Inflammatory macrophage treated with lipopolysaccharide for 4 hours (primary cell): ENCODE data around the gene STAT6.
A peak's percentile ranks its signal among the peaks of the same experiment; 100 is the strongest.

Experiments used
- DNase-seq: peaks from one replicate; pipeline ENCODE4 v3.0.0-alpha.2; 2020

STAT6 gene, protein sequence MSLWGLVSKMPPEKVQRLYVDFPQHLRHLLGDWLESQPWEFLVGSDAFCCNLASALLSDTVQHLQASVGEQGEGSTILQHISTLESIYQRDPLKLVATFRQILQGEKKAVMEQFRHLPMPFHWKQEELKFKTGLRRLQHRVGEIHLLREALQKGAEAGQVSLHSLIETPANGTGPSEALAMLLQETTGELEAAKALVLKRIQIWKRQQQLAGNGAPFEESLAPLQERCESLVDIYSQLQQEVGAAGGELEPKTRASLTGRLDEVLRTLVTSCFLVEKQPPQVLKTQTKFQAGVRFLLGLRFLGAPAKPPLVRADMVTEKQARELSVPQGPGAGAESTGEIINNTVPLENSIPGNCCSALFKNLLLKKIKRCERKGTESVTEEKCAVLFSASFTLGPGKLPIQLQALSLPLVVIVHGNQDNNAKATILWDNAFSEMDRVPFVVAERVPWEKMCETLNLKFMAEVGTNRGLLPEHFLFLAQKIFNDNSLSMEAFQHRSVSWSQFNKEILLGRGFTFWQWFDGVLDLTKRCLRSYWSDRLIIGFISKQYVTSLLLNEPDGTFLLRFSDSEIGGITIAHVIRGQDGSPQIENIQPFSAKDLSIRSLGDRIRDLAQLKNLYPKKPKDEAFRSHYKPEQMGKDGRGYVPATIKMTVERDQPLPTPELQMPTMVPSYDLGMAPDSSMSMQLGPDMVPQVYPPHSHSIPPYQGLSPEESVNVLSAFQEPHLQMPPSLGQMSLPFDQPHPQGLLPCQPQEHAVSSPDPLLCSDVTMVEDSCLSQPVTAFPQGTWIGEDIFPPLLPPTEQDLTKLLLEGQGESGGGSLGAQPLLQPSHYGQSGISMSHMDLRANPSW

DNA sequence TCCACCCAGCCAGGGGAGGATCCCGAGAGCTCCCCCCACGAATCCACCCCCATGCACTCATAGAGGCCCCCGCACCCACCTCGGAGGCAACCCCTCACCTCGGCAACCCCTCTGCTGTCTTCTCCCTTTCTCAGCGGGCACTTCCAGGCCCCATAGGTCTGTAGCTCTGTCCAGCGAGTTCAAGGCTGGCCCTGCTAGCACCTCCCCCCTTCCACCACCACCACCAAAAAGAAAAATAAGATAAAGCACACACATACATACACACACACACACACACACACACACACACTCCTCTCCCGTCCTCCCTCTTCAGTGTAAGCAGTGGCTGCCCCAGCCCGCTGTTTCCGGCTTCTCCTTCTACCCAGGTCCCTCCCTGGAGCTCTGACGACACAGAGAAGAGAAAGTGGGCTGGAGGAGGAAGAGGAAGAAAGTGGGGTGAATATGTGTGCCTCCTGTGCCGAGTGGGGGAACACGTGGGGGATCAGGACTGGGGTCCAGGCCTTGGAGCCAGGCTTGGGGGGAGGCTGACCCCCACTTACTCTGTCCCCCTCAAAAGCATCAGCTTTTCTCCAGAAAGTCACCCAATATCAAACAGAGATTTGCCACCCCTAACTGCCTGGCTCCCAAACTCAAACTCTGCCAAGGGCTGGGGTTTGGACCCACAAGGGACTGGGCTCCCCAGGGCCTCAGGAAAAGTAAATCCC lies at the start of gene STAT6:
Gene STAT6, minus strand, starts transcription at position 332 of the 704 bp plus-strand sequence. CDS start 3,084 bp downstream, outside the sequence.
- peak; percentile 94 for DNase-seq

DNA sequence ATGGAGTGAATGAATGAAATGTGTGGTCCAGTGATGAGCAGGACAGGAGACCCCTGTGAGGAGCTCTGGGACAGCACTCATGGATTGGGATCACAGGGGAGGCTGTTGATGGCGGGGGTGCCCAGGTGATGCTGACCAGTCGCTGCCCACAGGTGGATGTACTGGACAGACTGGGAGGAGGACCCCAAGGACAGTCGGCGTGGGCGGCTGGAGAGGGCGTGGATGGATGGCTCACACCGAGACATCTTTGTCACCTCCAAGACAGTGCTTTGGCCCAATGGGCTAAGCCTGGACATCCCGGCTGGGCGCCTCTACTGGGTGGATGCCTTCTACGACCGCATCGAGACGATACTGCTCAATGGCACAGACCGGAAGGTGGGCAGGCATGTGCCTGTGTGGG lies 49.6 kb upstream of the STAT6 start:
- DNase-seq: no peak

DNA sequence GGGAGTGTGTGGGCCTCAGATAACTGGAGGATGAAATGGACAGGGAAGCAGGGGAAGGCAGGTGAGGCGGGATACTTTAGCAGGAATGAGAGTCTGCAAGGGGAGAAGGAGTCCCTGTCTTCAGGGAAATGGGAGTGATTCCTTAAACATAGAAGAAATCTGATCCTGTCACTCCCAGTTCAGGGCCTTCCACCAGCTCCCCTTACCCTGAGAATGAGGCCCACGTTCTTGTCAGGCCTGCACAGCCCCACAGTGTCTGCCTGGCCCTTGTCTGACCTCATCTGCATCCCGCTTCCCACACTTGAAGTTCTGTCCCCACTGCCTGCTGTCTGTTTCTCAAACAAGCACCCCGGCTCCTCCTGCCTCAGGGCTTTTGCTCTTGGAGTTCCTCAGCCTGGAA lies 48.9 kb upstream of the STAT6 start:
- DNase-seq: no peak

DNA sequence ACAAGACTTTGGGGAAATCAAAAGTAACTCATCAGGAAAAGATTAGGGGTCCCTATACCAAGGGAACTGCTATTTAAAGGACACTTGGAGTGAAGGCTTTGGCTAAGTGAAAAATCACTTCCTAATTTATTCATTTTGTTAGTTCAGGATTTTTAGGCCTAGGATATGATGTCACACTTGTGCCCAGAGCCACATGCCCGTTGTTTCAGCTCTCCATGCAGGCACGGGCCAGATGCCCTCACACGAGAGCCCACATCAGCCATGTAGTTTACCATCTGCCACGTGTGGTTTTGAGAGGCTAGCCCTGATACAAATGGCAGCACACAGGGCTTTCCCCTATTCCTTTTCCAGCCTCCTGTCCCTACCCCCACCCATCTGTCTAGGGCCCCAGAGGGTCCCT lies 48.1 kb upstream of the STAT6 start:
- DNase-seq: peak; percentile 43

DNA sequence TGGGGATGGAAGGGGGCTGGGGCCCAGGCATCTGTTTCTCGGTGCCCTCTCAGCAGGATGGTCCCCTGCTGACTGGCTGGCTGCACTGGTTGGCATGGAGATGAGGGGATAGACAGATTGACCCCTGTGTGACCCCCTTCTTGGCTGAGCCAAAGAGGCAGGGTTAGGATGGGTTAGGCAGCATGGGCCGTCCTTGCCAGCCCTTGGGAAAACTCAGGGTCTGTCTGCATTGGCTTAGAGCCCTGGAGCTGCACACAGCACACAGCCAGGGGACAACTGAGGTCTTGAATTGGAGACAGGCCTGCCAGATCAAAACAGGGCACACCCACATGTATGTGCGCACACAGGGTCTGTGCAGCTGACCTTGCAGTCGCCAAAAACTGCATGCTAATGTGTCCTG lies 47.5 kb upstream of the STAT6 start:
- DNase-seq: no peak

DNA sequence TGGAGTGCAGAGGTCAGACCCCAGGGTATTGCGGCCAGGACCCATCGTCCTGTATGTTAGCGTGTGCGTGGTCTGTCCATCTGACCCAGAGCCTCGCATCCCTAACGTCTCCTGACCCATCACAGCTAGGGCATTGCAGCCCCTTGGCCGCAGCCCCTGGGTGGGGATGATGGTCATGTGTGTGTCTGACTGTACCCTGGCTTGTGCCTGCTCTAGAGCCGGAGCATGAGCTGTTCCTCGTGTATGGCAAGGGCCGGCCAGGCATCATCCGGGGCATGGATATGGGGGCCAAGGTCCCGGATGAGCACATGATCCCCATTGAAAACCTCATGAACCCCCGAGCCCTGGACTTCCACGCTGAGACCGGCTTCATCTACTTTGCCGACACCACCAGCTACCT lies 47.0 kb upstream of the STAT6 start:
- no peak for DNase-seq

DNA sequence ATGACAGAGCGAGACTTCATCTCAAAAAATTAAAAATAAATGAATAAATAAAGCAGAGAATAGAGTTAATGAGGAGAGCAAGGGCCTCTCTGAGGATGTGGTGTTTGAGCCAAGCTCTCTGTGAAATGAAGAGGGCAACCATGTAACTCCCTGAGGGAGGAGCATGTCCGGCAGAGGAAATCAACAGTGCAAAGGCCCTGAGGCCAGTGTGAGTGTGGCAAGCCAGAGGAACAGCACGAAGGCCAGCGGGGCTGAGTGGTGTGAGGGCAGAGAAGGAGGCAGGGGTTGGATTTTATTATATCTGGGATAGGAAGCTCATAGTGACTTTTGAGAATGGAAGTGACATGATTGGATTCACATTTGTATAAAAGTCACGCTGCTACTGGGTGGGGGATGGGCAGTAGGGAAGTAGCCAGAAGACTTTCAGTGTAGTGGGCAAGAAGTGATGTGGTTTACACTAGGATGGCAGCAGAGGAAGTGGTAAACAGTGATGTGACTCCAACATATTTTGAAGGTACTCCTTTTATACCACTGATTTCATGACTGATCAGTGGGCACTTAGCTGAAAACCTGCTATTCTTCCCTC lies 46.5 kb upstream of the STAT6 start:
- peak; percentile 81 for DNase-seq

DNA sequence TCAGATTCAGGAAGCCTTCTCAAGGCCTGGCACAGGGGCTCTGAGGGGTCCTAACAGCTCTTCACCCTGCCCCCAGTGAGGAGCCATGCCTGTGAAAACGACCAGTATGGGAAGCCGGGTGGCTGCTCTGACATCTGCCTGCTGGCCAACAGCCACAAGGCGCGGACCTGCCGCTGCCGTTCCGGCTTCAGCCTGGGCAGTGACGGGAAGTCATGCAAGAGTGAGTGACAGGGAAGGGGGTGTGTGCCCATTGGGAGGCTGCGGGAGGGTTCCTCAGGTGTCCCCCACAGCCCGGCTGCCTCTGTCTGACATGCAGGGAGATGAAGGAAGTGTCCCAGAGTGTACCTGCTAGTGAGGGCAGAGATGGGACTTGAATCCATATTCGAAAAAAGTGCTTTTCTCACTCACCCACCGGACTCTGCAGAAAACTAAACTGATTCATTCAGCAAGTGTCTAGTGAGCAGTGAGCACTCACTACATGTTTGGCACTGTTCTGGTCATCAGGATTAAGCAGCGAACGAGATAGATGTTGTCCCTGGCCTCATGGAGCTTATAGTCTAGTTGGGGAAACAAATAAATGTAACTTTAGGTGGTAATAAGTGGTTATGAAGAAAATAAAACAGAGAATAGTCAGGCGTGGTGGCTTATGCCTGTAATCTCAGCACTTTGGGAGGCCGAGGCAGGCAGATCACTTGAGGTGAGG lies 45.7 kb upstream of the STAT6 start:
- peak; percentile 54 for DNase-seq

DNA sequence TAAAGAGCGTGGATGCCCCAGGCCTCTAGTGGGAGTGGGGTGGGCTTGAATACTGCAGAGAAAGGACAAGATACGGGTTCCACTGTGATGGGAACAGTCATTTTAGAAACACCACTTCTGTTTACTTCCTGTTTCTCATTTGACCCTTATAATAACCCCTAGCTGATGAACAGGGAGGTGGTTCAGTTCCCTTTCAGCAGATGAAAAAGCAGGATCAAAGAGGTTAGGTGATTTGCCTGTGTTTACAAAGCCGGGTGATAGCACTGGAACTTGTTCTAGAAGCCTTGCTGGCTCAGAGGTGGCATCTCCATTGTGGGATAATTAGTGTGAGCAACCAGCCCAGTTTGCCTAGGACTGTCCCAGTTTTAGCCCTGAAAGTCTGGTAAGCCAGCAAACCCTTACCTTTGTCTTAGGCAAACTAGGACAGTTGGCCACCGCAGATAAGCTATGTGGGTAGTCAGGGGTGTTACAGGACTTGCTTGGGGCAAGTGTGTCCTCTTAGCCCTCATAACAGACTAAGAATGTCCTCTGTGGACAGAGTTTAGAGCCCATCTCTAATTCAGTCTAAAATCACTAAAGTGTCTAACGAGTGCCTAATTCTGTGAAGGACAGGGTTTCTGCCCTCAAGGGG lies 43.8 kb upstream of the STAT6 start:
- peak; percentile 37 for DNase-seq

DNA sequence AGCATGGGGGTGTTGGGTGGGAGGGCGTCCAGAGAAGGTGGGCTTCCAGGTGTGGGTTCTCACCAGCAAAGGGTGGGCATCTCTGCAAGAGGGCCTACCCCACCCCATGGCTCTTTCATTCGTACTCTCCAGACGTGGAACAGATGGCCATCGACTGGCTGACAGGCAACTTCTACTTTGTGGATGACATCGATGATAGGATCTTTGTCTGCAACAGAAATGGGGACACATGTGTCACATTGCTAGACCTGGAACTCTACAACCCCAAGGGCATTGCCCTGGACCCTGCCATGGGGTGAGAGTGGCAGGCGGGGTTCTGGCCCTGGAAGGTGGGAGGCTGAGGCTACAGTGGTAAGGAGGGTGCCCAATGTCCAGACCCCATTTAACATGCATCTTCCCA lies 42.9 kb upstream of the STAT6 start:
- no peak for DNase-seq

DNA sequence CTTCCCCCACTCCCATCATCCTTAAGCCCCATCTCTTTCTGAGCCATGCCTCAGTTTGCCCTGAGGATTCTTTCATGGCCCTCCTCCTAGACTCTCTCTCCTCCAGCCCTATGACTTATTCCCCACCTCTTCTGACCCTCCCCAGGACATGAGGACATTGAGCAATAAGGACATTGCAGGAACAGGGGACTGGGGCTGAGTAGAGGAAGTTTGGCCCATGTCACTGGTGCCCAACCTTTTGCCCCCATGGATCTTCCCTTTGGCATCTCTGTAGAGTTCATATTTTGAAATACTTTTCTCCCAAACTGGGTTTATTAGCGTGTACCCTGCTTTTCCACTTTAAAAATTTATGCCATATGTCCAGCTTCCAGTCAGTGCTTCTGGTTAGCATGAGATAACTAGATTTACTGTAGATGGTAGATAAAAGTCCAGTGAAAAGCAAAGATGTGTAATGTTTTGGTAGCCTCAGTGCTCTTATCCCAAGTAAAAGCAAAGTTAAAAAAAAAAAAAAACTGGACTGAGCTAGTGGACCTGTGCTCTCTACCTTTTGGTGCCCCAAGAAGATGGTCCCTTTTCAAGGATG lies 42.3 kb upstream of the STAT6 start:
- DNase-seq: peak; percentile 43

DNA sequence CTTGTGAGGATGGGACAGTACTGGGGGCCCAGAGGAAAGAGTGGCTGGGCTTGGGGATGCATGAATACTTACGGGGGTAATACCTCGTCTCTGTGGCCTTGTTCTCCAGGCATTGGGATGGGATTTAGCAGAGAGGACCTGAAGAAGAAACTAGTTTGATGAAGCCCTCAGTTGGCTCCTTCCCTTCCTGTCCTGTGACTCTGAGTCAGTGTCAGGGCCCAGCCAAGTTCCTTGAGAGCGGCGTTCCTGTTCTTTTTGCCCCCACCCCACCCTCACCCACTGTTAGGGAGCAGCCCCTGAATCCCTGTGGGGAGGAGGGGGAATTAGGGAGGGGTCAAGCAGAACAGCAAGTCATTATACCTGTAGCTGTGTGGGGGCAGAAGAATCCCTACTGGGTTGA lies 41.5 kb upstream of the STAT6 start:
- DNase-seq: peak; percentile 84

DNA sequence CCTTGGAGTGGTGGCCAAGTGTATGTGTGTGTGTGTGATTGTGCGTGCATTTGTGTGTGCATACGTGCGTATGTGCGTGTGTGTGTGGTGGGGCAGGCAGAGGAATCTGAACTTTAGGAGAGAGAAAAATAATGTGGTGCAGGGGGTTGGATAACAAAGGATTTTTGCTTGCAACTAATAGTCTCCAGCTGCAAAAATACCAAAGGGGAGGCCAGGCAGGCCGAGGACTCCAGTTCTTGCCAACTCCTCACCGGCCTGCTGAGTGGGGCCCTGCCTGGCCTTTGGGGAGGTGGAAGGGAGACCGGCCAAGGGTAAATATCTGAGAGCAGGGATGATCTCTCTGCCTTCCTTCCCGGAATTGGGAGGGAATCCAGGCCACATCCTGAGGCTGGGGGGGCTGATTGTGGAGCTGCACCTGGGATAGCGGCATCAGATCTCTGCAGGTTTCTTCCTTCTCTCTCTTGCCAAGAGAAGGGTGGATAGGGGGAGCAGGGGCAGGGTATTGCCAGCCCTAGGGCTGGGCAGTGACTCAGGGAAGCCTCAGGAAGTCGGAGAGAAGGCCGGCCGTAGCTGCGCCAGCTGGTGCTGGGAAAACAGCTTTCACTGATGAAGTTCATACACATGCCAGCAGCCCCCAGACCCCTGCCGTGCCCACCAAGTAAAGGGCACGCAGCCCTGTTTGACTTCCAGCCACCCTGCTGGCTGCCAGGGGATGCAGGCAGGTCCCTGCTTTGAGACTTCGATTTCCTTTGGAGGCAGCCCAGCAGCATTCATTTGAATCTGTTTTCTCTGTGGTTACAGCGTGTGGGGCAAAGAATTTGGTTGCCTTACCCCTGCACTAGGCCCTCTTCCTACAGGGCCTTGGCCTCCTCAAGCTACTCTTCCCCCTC lies 40.8 kb upstream of the STAT6 start:
- DNase-seq: no peak

DNA sequence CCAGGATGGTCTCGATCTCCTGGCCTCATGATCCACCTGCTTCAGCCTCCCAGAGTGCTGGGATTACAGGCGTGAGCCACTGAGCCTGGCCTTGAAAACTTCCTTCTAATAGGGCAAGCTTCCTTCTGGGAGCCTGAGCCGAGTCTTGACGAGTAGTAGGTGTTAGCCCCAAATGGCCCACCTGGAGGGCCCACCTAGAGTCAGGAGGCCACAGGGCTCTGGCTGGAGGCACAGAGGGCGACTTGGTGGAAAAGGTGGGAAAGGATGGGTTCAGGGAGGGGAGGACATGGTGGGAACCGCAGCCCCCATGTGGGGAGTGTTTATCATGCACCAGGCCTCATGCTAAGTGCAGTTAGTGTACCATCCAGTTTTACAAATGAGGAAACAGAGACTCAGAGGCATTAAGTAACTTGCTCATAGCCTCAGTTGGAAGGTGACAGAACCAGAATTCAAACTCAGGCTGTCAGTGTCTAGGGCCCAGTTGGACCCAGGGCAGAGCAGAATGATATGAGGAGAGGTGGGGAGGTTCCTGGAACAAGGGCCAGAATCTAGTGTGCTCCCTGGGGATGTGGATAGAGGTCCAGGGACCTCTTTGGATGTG lies 39.3 kb upstream of the STAT6 start:
- peak; percentile 60 for DNase-seq

DNA sequence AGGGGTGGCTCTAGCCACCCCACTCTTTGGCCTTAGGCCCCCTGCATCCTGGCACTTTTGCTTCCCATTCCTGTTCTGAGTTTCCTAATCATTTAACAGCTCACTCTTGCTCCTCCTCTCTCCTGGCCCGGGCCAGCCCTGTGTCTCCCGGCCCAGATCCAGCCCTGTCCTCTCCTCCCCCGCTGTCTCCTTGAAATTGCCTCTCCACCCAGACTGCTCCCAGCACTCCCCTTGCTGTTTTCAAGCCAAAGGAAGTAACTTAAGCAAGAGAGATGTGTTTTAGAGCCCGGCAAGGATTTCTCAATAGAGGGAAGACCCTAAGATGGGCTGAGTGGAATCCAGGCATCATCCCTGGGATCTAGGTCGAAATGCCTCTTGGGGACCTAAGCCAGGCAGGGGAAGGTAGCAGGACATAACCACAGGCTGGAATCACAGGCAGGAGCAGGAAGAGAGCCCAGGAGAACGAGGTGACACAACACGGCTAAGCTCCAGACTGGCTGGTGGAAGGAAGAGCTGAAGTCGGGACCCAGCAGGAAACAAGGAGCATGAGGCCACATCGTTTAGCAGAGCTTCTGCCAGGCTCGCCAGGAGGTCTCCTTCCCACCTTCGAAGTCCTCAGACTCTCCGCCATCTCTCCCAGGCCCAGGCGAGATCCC lies 38.2 kb upstream of the STAT6 start:
- no peak for DNase-seq

DNA sequence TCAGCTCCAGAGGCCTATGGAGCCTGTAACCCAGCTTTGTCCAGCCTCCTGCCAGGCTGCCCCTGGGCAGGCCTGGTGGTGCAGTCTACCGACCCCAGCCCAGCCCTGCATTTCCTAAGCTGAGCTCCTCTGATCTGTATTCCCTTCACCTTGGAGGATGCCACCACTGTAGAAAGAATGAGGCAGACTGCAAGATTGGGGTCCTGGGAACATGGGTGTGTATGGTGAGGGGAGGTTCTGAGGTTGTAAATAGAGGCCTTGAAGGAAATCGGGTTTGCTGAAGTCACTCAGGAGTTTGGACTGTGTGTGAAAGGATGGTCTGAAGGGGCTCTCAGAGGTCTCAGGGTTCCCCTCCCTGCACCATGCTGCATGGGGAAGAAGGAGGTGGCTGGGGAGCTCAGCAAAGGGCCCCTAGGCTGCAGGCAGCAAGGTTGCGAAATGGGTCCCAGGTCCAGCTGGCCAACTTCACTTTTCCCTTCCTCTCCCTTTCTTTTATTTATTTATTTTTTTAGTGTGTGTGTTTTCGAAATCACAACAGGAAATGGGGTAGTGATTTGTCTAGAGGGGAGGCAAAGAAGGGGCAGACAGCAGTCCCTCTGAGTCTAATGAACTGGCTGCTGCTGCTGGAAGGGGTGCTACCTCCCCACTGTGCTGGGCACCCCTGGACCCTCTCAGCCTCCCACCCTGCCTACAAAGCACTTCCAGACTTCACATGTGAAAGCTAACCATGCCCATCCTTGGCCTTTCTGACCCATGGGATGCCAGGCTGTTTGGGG lies 37.5 kb upstream of the STAT6 start:
- peak; percentile 74 for DNase-seq

DNA sequence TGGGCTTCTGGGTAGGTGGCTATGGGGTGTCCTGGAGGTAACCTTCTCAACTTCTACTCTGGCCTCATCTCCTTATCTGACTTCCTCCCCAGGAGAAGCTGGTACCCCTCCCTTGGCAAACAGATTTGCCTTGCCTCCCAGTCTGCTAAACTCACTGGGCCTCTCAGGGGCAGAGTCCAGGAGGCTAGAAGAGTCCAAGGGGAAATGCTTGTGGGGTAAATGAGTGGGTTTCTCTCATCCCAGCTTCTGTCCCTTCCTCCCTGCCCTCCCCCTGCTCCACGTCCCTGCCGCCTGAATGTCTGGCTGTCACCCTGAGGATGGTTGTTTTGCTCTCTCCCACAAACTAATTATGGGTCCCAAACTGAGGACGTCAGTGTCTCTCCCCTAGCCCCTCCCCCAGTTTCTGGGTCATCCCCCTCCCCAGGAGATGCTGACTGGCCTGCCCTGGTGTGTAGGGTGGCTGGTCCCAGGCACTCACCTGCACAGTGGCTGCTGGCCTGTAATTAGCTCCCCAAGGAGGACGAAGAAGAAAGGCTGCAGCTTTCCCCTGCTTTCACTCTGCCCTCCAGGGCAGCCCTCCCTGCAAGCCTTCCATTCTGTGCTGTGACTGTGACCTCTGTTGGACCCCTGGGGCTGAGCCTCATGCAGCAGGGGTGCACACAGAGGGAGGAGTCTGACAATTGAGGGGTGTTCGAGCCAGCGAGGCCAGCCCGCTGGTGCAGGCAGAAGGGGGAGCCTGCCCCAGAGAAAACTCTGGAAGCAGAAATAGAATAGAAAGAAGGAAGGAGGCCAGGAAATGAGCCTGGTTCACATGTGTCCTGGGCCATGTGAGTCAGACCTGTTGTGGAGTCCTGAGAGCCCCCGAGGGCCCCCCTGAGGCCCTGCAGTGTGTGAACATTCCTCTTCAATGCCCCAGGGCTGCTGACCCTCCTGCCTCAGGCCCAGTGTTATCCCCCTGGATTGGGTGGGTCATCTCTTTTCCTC lies 36.1 kb upstream of the STAT6 start, which contains the start of gene LRP1-AS:
Gene LRP1-AS, minus strand, starts transcription at position 659 of the 984 bp plus-strand sequence.
- DNase-seq: peak; percentile 57
